GM19468 (cell line): ENCODE results near the gene LGALS3BP.
"Not testable (repeated sequence)": the region's sequence is repeated elsewhere in the genome, so short reads cannot be mapped to it uniquely, and the experiment has no call there.

Experiments
- ATAC-seq: cut with Tn5 transposase; IDR thresholded peaks from one replicate; pipeline ENCODE4 v1.9.1; 2021; ENCODE audit warnings: mild to moderate bottlenecking, moderate library complexity, moderate number of reproducible peaks; ENCODE audit not compliant: unreplicated experiment; ENCODE audit errors: extremely low read depth

Gene LGALS3BP

DNA sequence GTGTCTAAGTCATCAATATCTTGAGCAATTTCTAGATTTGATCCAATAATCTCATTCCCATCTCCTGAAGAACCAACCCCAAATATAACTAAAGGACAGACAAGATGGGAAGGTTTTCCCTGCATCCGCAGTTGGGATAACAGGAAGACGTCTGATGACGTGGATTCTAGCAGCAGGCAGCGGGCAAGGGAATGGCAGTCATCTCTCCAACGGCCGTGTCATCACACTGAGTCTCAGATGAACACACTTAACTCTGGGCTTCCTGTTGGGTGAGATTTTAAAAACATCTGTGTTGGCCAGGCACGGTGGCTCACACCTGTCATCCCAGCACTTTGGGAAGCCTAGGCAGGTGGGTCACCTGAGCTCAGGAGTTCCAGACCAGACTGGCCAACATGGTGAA is 33.6 kb downstream of the LGALS3BP start:
- ATAC-seq, result no peak

DNA sequence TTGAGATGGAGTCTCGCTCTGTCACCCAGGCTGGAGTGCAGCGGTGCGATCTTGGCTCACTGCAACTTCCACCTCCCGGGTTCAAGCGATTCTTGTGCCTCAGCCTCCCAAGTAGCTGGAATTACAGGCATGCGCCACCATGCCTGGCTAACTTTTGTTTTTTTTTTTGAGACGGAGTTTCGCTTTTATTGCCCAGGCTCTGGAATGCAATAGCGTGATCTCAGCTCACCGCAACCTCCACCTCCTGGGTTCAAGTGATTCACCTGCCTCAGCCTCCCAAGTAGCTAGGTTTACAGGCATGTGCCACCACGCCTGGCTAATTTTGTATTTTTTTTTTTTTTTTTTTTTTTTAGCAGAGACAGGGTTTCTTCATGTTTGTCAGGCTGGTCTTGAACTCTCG is 34.3 kb downstream of the LGALS3BP start:
- not testable (repeated sequence) for ATAC-seq

DNA sequence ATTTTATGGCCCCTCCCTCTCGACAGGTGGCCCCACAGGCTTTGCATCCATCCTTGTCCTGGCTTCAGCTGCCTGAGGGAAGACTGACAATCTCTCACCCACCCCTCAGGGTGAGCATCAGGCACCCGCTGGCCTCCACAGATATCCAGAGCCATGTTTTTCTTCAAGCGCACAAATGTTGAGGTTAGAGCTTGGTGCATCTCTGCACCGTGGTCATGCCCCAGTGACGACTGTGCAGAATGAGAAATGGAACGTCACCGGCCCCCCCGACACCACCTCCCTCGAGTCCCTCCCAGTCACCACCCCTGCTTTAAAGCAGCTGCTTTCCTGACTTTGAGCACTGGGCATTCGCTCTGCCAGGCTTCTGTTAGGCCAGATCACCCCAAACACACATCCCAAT is 34.8 kb downstream of the LGALS3BP start:
- ATAC-seq, result no peak

DNA sequence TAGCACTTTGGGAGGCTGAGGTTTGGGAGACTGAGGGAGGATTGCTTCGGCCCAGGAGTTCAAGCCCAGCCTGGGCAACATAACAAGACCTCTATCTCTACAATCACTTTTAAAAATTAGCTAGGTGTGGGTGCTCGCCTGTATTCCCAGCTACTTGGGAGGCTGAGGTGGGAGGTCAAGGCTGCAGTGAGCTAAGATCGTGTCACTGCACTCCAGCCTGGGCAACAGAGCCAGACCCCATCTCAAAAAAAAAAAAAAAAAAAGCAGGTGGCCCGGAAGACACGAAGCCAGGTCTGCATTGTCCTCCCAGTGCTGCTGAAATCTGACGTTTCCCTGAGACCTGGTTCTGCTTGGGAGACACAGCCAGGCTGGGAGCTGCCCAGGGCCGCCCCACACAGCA is 35.7 kb downstream of the LGALS3BP start:
- ATAC-seq, result no peak

DNA sequence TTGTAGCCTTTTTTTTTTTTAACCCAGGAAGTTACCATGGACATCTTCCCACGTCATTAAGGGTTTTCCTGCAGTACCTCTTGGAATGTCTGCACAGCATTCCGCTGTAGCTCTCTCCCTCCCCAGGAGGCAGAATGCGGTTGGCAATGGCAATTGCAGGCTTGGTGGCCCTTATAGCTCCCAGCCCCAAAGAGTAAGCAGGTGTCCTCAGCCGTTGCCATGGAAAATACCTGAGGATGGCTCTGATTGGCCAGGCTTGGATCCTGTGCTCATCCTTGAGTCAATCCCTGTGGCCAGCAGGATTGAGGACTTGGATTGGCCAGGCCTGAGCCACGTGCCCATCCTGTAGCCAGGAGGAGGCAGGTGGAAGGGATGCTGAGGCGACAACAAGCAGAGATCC is 39.0 kb downstream of the LGALS3BP start:
- ATAC-seq, result no peak

DNA sequence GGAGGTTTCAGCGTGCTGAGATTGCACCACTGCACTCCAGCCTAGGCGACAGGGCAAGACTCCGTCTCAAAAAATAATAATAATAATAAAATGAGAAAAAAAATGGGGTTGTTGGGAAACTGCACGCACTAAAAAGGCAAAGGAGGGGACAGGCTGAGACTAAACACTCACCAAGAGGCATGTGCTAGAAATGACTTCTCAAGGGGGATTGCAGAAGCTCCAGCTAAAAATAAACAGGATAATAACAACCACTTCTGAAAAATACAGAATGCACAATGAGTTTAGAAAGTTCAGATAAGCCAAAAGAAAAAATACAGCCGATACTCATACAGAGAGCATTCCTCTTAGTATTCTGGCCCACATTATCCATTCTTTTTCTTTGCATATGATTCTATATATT is 39.5 kb downstream of the LGALS3BP start:
- ATAC-seq, result no peak

DNA sequence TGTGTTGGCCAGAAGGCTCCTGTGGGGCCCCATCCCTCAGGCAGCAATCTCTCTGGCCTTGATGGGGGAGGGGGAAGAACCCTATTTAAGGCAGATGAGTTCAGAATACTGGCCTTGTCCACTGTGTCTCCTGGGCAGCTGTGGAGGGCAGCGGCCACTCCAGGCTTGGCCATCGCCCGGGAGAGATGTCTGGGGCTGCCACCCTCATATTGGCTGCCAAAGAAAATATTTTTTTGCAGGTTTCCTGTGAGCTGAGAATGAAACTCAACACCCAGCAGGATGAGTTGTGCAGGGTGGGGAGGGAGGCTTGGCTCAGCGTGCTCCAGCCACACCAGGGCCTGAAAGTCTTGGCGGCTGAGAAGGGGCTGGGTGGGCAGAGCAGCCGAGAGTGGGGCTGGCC is 40.1 kb downstream of the LGALS3BP start:
- ATAC-seq, result no peak

DNA sequence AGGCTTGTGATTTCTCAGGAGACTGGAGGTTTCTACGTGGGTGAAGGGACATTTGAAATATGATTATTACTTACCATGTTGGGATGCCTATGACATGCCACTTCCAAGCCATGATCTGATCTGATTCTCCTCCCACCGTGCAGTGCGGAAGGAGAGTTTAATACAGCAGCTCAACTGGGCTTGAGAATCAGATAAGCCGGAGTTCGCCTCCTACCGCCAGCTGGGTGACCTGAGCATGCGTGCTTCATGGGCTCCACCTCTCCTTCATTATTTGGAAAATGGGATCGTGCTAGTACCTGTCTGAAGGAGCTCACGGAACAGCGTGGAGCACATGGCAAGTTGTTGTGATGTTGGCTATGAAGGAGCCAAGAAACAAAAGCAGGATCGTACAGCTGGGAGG is 42.2 kb downstream of the LGALS3BP start:
- no peak for ATAC-seq

DNA sequence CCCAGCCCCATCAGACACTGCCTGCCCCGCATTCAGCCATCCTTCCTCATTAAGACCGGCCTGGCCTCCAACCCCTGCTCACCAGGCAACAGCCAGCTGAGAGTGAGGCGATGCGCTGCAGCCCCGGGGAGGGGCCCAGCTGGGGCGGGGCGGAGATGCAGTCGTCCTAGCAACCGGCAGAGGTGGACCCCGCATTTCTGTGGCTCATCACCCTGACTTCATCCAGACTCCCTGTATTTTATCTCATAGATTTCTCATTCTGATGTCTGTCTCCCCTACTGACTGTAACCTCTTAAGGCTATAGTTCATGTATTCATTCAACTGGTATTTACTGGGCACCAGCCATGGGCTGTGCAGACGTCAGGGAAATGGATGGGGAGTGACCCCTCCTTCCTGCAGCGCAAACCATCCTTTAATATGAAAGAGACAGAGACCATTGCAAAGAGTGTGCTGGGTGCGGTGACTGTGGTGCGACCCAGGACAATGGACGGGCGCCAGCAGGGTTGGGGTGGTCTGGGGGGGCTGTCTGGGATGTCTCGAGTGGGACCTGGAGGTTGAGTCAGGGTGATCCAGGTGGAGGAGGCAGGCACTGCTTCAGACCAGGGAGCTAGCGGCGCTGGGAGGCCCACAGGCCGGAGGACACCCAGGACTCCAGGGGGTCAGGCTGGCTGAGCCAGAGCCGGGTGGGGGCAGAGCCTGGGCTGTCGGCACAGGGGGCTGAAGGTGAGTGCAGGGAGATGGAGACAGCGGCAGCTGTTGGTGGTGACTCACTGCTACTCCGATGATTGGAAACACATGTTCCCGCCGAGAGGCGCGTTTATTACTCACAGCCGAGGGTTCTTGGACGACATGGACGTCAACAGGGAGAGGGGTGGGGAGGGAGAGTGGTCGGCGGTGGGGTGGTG is 44.1 kb downstream of the LGALS3BP start:
- ATAC-seq, result no peak

DNA sequence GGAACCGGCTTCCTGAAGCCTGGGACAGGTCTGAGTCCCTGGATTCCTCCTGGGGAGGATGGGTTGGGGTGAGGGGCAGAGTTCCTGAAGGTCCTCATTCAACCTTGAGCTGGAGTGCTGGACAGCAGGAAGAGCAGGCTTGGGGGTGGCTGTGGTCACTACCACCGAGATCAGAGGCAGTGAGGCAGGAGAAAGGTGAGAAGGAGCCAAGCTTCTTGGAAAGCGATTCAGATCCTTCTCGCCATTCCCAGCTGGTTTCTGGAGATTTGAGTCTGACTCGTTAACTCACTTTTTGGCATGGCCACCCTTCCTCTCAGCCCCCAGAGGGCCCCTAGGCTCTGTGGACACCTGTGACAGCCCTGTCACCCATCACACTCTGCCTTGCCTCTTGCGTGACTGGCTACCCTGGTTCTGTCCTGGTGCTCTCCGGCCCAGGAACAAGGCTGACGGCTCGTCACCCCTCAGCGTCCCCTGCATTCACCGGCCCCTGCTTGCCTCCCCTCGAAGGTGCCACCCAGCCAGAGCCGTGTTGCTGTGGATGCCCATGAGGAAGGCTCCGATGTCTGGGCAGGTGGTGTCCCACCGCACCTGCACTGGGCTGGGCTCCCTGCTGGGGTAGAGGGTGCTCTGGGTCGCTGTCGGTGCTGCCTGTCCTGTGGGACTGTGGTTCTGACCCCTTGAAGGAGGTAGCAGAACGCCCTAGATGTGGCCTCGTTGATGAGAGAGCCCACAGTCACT is 44.9 kb downstream of the LGALS3BP start:
- no peak for ATAC-seq

DNA sequence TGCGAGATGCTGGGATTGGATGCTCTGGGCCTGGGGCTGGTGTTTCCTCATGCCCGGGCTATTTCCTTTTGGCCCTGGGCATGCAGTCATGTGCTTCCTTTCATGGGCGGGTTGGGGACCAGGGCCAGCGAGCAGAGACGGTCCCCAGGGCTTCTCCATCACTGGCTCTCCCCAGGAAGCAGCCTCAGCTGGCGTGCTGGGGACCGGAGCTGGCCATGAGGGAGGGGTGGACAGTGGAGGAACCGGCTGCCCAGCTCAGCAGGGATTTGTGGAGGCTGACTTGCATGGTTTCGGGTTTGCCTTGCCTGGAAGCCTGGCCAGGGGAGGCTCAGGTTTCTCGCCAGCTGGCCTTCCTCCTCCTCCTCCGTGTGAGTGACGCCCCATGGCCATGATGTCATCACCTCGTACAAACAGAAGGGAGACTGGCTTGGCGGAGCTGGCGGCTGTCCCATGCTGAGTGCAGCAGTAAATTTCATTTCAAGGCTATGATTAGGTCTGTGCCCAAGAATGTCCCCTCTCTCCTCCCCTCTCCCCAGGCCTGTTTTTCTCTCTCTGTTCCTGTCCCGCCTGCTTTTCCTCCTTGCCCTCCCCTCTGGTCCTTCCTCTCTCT is 45.7 kb downstream of the LGALS3BP start:
- no peak for ATAC-seq

DNA sequence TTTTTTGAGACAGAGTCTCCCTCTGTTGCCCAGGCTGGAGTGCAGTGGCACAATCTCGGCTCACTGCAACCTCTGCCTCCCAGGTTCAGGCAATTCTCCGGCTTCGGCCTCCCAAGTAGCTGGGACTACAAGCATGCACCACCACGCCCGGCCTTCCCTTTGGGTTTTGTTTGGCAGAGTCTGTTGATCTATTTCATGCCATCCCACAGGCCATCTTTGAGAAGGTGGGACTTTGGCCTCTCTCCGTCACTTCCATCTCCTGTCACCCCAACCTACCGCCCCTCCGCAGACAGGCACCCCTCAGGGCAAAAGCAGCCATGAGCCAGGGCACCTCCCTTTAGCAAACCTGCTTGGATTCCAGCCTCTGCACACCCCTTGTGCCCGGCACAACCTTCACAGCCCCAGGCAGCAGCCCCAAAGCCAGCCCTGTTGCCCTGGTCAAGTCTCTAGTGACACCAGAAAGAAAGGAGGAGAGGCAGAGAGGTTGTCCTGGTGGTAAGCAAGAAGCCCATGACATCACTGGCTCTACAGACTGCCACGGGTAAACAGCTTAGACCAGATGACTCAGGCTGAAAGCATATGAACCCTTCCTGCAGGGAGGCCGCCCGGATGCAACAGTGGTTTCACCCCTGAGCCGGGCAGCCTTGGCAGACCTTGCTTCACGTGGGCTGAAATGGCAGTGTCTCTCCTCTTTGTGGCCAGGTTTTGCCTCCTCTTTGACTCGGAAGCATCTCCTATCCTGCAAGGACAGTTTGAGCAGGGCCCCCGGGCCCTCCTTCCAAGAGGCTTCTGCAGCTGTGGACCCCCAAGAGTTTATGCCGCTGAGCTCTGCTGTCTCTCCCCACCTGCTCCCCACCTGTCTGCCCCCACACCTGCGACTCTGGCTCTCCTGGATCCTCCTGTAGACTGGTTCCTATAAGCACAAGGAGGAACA is 46.4 kb downstream of the LGALS3BP start:
- no peak for ATAC-seq

DNA sequence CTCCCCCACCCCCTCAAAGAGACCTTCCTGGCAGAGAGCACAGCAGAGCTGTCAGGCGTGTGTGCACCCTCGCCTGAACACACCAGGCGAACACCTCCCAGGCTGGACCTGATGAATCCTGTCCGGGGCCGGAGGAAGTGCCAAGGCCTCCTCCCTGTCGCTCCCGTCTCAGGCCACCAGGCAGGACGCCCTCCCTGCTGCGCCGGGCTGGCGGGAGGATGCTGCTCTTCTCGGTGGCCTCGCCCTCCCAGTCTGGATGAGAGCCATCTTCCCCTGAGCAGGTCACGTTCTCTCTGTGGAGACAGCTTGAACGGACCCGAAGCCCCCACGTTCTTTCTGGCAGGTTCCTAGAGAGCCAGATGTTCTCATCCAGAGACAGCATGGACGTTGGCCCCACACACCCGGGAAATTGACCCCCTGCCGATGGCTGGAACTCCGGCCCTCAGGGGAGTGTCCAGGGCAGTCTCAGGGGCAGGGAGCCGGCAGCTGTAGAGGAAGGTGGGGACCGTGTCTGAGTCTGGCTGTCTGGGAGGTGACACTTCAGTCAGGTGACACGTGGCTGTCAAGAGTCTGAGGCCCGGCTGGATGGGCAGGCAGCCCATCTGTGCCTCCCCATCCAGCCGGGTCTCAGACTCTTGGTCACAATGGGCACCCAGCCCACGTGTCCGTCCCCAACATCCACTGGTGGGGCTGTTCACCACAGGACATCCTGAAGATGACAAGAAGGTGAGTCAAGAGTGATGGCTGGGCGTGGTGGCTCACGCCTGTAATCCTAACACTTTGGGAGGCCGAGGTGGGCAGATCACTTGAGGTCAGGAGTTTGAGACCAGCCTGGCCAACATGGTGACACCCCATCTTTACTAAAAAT is 49.6 kb downstream of the LGALS3BP start:
- ATAC-seq, result no peak

DNA sequence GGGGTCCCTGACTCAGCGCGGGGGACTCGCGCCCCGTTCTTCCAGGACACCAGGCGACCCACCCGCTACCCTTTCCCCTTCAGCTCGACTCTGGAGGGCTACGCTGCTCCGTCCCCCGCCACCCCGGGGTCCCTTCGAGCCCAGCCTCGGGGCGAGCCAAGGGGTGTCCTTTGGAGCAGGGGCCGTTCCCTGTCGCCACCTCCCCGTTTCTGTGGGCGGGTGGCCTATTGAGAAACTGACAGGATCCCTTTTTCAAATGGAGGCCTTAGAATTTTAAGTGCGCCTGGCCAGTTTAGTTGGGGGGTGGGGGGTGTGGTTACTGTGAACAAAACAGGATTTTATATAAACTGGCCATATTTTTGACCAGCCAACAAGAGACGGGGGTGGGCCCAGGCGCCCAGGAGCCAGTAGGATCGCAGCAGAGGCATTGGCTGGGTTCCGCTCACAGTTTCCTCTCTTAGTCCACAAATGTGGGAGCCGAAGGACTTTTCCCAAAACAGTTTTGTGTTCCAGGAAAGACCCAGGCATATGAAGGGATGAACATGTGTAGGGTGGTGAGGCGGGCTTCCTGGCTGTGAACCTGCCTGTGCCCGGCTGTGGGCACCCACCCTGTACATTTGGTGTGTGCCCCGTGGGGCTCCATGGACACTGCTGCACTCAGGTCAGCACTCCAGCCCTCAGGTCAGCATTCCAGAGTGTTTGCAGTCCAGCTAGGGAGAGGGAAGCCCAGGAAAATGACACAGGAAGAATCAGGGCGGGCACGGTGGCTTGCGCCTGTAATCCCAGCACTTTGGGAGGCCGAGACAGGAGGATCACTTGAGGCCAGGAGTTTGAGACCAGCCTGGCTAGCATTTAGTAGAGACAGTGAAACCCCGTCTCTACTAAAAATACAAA is 53.8 kb downstream of the LGALS3BP start:
- ATAC-seq, result no peak

DNA sequence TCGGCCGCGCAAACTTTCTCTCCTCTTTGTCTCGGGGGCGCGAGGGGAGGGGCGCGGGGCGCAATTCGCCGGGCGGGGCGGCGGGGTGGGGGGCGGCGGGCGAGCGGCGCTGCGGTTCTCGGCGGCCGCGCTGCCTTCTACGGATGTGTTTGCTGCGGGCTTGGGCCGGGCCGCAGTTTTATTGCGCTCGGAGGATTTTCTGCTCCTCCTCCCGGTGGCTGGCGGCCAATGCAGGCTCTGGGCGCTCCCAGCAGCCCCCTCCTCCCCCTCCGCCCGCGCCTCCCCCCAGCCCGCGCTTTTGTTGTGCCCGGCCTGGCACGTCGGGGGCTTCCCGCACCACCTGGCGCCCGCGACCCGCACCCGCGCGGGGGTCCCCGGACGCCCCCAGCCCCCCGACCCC is 54.5 kb downstream of the LGALS3BP start, which contains the start of gene TIMP2:
Gene TIMP2, minus strand, starts transcription at position 154 of the 400 bp plus-strand sequence. CDS start 299 bp downstream, outside the sequence.
- ATAC-seq, result no peak

DNA sequence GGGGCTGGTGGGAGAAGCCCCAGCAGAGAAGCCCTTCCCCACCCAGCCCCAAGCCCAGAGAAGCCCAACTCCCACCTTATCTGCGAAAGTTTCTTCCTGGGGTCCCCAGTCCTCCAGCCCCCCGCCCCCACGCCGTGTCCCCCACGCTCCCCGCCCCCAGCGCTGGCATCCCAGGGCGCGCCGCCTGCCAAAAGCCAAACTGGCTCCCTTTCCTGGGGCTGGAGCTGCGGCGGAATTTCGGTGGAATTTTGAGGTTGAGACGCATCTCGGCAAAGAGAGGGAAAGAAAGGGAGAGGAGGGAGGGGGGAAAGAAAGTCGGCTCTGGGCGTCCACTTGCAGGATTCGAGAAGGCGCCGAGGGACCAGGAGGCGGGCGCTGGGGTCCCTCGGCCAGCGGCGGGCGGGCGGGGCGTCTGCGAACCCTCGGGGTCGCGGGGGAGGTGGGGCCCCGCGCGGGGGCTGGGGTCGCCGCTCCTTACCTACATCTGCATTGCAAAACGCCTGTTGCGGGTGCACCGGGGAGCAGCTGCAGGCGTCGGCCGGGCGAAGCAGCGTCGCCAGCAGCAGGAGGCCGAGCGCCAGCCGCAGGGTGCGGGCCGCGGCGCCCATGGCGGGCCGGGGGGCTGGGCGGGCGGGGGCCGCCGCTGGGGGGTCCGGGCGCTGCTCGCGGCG is 55.1 kb downstream of the LGALS3BP start:
- no peak for ATAC-seq

DNA sequence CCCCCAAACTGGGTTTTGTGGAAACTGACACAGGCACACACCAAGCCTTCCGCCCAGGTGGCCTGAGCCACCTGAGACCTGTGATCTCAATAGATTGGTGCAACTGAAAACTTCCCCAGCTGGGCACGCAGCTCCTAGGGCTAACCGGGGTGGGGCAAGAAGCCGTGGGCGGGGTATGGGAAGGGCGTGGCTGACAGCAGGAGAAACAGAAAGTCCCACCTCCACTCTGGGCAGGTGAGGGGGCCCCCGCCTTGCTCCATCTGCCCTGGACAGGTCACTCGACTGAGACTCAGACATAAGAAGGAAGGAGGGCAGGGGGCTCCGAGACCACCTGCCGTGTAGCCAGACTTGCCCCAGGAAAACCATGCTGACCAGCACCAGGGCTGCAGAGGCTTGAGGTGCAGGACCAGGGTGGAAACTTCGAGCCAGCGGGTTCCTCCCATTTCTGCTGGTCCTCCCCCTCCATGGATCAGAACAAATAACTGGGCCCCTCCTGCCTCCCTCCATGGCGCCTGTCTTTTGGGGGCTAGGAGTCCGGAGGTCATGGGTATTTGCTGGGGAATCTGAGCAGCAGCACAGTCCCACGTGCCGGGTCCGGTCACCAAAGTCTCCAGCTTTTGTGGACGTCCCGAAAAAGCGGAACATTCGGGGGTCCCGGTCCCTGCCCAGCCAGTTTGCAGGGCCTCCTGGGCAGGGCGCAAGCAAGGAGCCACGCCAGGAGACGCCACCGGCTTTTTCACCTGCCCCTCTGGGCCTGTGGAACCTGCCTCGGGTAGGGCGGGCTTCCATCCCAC is 55.9 kb downstream of the LGALS3BP start:
- ATAC-seq, result no peak
